LNCaP clone FGC (cell line): ENCODE data around the gene SERPINB2.

Experiments used
- DNase-seq: peaks from one replicate; pipeline ENCODE4 v3.0.0-alpha.2; 2011; ENCODE audit warnings: low read depth
- H3K4me3 ChIP-seq: 2 replicates; pipeline ENCODE4 v1.5.1; 2011; ENCODE audit warnings: mild to moderate bottlenecking, low read depth, low read length, control low read depth
- TF ChIP-seq, protein P1 (sequence below): IDR thresholded peaks from 2 replicates; pipeline ENCODE4 v1.5.1; 2012; ENCODE audit warnings: mild to moderate bottlenecking; ENCODE audit not compliant: control insufficient read depth, insufficient read depth; ENCODE audit errors: extremely low read depth

The SERPINB2 gene, protein sequence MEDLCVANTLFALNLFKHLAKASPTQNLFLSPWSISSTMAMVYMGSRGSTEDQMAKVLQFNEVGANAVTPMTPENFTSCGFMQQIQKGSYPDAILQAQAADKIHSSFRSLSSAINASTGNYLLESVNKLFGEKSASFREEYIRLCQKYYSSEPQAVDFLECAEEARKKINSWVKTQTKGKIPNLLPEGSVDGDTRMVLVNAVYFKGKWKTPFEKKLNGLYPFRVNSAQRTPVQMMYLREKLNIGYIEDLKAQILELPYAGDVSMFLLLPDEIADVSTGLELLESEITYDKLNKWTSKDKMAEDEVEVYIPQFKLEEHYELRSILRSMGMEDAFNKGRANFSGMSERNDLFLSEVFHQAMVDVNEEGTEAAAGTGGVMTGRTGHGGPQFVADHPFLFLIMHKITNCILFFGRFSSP

DNA sequence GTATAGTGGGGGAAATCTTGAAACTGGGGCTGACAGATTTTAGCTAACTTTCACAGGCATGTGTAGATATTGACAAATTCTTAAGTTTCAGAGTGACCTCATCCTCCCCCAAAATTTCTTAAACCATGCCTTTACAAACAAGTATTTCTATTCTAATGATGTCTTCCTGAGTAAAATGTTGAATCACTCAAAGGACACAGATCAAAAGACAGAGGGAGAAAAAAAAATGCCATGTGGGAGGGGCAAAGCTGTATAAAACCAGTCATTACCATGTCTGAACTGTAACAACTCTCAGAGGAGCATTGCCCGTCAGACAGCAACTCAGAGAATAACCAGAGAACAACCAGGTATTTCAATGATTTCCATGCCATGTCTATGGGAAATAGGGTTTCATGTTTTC, at the start of gene SERPINB2:
Gene SERPINB2 (plus strand): TSS at position 282 of the 400 bp plus-strand sequence. CDS start 3,740 bp downstream, outside the sequence.
- DNase-seq: no peak
- H3K4me3 ChIP-seq: no peak within 1 kb of the TSS
- TF ChIP-seq, protein P1, sequence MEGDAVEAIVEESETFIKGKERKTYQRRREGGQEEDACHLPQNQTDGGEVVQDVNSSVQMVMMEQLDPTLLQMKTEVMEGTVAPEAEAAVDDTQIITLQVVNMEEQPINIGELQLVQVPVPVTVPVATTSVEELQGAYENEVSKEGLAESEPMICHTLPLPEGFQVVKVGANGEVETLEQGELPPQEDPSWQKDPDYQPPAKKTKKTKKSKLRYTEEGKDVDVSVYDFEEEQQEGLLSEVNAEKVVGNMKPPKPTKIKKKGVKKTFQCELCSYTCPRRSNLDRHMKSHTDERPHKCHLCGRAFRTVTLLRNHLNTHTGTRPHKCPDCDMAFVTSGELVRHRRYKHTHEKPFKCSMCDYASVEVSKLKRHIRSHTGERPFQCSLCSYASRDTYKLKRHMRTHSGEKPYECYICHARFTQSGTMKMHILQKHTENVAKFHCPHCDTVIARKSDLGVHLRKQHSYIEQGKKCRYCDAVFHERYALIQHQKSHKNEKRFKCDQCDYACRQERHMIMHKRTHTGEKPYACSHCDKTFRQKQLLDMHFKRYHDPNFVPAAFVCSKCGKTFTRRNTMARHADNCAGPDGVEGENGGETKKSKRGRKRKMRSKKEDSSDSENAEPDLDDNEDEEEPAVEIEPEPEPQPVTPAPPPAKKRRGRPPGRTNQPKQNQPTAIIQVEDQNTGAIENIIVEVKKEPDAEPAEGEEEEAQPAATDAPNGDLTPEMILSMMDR: no peak

DNA sequence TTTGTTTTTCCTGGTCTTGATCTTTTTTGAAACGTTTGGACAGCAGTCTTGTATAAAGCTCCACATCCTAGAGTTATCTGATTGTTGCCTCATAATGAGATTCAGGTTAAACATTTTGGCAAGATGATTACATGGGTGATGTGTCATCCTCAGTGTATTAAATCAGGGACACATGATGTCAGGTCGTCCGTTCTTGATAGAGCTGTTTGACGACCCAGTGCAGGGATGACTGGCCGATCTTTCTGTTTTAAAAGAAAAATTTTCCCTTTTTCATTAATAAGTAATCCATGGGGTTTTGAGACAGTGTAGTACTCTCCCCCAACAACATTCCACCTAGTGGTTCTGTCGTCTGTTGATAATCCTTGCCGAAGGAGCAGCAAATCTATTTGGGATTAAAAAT, 44.5 kb upstream of the SERPINB2 start:
- no peak for DNase-seq
- TF ChIP-seq, protein P1: no peak
- H3K4me3 ChIP-seq: no peak overlapping the region

DNA sequence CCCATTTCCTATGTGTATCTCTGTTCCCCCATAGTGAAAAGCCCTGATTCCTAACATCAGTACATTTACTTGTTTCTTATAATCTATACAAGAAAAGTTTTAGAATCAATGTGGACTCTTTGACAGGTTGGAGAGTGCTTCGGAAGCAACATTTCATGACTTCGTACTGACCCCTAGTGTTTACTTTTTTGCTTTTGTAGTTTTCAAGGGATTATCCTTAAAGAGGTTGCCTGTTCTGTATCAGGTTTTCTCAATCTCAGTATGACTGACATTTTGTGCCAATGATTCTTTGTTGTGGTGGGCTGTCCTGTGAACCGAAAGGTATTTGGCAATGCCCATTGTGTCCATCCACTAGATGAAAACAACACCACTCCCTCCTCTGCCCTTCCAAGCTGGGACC, 43.3 kb upstream of the SERPINB2 start:
- TF ChIP-seq, protein P1: peak; percentile 62
- peak; percentile 18 for DNase-seq
- H3K4me3 ChIP-seq: no peak overlapping the region

DNA sequence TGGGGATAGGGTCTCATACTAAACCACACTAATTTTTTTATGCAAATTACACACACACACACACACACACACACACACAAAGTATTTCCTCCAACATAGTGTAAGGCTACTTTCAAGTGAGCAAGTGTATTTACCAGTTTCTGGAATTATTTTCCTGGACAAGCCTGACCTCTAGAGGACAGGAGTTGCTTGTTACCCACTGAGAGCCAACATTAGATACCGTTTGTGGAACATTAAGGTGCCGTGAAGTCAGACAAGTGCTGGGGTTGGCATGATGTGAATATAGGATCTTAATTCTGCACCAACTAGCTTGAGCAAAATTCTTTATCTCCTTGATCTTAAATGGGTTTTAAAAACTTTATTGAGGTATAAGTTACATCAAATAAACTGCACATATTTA, 39.3 kb upstream of the SERPINB2 start:
- no peak overlapping the region for H3K4me3 ChIP-seq
- TF ChIP-seq, protein P1: peak; percentile 75
- DNase-seq: peak; percentile 98

DNA sequence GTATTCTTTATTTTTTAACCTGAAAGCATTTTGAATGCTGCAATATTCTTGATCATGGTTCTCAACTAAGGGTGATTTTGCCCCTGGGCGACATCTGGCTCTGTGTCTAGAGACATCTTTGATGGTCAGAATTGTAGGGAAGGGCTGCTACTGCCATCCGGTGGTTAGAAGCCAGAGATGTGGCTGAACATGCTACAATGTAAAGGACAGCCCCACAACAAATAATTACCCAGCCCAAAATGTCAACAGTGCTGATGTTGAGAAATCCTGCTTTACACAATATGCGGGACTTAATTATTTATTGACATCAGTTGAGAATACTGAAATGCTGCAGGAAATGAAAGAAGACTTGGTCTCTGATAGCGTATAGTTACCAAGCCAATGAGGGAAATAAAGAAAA, 37.5 kb upstream of the SERPINB2 start:
- TF ChIP-seq, protein P1: peak; percentile 76
- peak; percentile 79 for DNase-seq
- no peak overlapping the region for H3K4me3 ChIP-seq

DNA sequence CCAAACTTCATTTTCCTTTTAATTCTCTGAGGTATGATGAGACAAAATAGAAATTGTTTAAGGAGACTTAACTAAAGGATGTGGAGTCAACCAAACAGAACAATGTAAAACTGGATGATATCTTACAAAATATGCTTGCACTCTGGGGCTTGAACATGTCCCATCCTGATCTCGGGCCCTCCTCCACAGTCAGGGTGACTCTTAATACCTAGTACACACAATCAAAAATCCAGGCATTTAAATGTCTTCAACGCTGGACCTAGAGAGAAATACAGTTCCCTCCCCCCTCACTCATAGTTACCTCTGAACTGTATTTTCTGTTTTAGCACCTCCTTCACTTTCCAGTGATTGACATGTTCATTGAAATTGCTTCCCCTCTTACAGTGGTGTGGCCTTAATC, 36.9 kb upstream of the SERPINB2 start:
- H3K4me3 ChIP-seq: no peak overlapping the region
- no peak for DNase-seq
- TF ChIP-seq, protein P1: no peak

DNA sequence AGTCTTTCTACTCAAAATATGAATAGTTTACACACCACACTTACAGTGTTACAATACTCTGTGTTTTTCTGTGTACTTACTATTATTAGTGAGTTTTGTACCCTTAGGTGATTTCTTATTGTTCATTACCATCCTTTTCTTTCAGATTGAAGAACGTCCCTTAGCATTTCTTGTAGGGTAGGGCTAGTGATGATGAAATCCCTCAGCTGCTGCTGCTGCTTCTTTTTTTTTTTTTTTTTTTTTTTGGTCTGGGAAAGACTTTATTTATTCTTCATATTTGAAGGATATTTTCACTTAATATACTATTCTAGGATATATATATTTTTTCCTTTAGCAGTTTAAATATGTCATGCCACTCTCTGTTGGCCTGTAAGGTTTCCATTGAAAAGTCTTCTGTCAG, 29.0 kb upstream of the SERPINB2 start:
- TF ChIP-seq, protein P1: no peak
- no peak overlapping the region for H3K4me3 ChIP-seq
- DNase-seq: no peak
